ENCODE results near the gene ZFYVE9.

DNA sequence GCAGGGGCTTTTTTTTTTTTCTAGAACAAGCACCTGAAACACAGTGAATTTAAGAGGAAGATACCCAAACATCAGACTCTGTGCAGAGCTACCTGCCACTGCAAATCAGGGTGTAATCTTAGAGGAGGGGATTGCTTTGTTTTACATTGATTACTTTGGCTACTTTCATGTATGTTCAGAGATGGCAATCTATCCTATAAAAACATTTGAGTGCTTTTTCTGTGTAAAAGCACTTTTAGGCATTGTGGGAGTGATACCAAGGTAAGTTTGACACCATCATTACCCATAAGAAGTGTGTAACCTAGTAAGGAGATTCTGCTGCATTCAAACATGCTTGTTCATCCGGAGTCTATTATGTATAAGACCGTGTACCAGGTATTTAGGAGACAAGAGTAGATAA, 50.1 kb downstream of the ZFYVE9 start:
- TF ChIP-seq, protein P1, sequence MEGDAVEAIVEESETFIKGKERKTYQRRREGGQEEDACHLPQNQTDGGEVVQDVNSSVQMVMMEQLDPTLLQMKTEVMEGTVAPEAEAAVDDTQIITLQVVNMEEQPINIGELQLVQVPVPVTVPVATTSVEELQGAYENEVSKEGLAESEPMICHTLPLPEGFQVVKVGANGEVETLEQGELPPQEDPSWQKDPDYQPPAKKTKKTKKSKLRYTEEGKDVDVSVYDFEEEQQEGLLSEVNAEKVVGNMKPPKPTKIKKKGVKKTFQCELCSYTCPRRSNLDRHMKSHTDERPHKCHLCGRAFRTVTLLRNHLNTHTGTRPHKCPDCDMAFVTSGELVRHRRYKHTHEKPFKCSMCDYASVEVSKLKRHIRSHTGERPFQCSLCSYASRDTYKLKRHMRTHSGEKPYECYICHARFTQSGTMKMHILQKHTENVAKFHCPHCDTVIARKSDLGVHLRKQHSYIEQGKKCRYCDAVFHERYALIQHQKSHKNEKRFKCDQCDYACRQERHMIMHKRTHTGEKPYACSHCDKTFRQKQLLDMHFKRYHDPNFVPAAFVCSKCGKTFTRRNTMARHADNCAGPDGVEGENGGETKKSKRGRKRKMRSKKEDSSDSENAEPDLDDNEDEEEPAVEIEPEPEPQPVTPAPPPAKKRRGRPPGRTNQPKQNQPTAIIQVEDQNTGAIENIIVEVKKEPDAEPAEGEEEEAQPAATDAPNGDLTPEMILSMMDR (IDR thresholded peaks at IDR 0.05; ENCODE audit: control extremely low read depth in 1 of 3, insufficient read depth in 1 of 3, low read depth in 1 of 3, low read length in 3 of 3): no peak
- TF ChIP-seq EP300 (IDR thresholded peaks at IDR 0.05; ENCODE audit: borderline replicate concordance in 1 of 2, low read depth in 2 of 2, low read length in 2 of 2) (no peak), EZH2 (IDR thresholded peaks at IDR 0.05; ENCODE audit: low read depth, low read length, severe bottlenecking) (no peak), JUN (IDR thresholded peaks at IDR 0.05; ENCODE audit: low read depth, low read length) (no peak), ZNF274 (IDR thresholded peaks at IDR 0.05; ENCODE audit: borderline replicate concordance, extremely low read depth, low read length) (no peak), POLR2A (IDR thresholded peaks at IDR 0.05; ENCODE audit: control extremely low read depth in 1 of 2, low read depth in 2 of 2, low read length in 2 of 2) (no peak), CHD2 (IDR thresholded peaks at IDR 0.05; ENCODE audit: low read length) (no peak), TAF1 (IDR thresholded peaks at IDR 0.05; ENCODE audit: low read depth, low read length) (no peak), MAFK (IDR thresholded peaks at IDR 0.05; ENCODE audit: low read depth, low read length) (no peak), BACH1 (IDR thresholded peaks at IDR 0.05; ENCODE audit: low read length) (no peak)
- TF ChIP-seq, protein P2, sequence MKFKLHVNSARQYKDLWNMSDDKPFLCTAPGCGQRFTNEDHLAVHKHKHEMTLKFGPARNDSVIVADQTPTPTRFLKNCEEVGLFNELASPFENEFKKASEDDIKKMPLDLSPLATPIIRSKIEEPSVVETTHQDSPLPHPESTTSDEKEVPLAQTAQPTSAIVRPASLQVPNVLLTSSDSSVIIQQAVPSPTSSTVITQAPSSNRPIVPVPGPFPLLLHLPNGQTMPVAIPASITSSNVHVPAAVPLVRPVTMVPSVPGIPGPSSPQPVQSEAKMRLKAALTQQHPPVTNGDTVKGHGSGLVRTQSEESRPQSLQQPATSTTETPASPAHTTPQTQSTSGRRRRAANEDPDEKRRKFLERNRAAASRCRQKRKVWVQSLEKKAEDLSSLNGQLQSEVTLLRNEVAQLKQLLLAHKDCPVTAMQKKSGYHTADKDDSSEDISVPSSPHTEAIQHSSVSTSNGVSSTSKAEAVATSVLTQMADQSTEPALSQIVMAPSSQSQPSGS (IDR thresholded peaks at IDR 0.05; ENCODE audit: low read length): no peak

Data from H1 (cell line).